ENCODE measurements around the gene FUOM.

FUOM gene

GRCh38 chr10:133315847-133316246 is 42.0 kb downstream of the FUOM start:
- in situ Hi-C loops (cut with HindIII; ENCODE audit: low sequenced_read_pairs), result no loop called here

- in situ Hi-C loops (cut with HindIII; ENCODE audit: low sequenced_read_pairs), result no loop called here
Observed at GRCh38 chr10:133314911-133315310, 42.9 kb downstream of the FUOM start.

GRCh38 chr10:133313192-133313591 is 44.6 kb downstream of the FUOM start:
- in situ Hi-C loops (cut with HindIII; ENCODE audit: low sequenced_read_pairs), result no loop called here

GRCh38 chr10:133312769-133313145 is 45.1 kb downstream of the FUOM start:
- in situ Hi-C loops (cut with HindIII; ENCODE audit: low sequenced_read_pairs), result no loop called here

GRCh38 chr10:133312016-133312768 is 45.6 kb downstream of the FUOM start:
- in situ Hi-C loops (cut with HindIII; ENCODE audit: low sequenced_read_pairs), result no loop called here

- in situ Hi-C loops (cut with HindIII; ENCODE audit: low sequenced_read_pairs), result no loop called here
Observed at GRCh38 chr10:133311570-133311969, 46.2 kb downstream of the FUOM start.

GRCh38 chr10:133310789-133311188 is 47.0 kb downstream of the FUOM start:
- in situ Hi-C loops (cut with HindIII; ENCODE audit: low sequenced_read_pairs), result no loop called here

GRCh38 chr10:133310399-133310755 is 47.4 kb downstream of the FUOM start:
- in situ Hi-C loops (cut with HindIII; ENCODE audit: low sequenced_read_pairs), result no loop called here

GRCh38 chr10:133309720-133310398 is 48.0 kb downstream of the FUOM start:
- in situ Hi-C loops (cut with HindIII; ENCODE audit: low sequenced_read_pairs), result no loop called here

- in situ Hi-C loops (cut with HindIII; ENCODE audit: low sequenced_read_pairs), result no loop called here
Observed at GRCh38 chr10:133309100-133309719, 48.6 kb downstream of the FUOM start.

- in situ Hi-C loops (cut with HindIII; ENCODE audit: low sequenced_read_pairs), result no loop called here
Observed at GRCh38 chr10:133308421-133309099, 49.3 kb downstream of the FUOM start, which contains the start of the genes TUBGCP2 and ZNF511. TSS of gene TUBGCP2 (minus strand) at chr10:133308872. CDS start at chr10:133302941, 5,931 bp downstream. TSS of gene ZNF511 (plus strand) at chr10:133308914. CDS start at chr10:133308944, 30 bp downstream.

- in situ Hi-C loops (cut with HindIII; ENCODE audit: low sequenced_read_pairs), result no loop called here
Observed at GRCh38 chr10:133307776-133308420, 49.9 kb downstream of the FUOM start.

- in situ Hi-C loops (cut with HindIII; ENCODE audit: low sequenced_read_pairs), result no loop called here
Observed at GRCh38 chr10:133306941-133307379, 50.9 kb downstream of the FUOM start.

- in situ Hi-C loops (cut with HindIII; ENCODE audit: low sequenced_read_pairs), result no loop called here
Observed at GRCh38 chr10:133306097-133306476, 51.7 kb downstream of the FUOM start.

Measured in DLD1 (cell line).